Measurements from ENCODE around the gene GINS3.

The GINS3 gene

DNA sequence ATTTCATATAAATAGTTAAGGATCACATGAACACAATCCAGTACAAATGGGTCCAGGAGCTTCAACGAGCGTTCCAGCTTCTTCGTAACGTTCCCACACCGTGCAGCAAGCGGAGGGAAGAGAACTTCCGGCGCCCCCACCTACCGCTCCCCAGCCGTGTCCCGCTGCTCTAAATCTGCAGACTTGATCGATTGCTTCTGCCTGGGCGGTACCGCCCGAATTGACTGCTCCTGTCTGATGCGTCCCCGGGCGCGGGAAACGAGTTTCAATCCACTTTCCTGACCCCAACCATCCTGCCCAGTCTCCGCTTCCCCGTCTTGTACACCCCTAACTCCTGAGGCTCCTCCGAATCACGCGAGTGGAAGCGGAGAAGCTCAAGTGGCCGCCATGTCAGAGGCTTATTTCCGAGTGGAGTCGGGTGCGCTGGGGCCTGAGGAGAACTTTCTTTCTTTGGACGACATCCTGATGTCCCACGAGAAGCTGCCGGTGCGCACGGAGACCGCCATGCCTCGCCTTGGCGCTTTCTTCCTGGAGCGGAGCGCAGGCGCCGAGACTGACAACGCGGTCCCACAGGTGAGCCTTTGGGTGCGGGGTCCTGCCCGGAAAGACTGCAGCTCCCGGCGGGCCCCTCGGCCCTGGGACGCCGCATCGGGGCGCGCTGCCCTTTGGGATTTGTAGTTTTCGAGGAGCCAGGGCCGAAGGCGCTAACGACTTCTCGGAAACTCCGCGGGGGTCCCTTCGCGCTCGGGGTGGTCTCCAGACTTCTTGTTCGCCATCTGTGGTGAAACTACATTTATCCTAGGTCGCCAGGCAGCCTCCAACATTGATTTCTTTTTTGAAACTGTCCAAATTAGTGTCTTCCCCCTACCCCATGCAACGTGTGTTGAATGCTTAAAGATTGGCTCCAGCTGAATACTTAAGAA, at the start of gene GINS3:
Gene GINS3 (plus strand): TSS at position 257 of the 923 bp plus-strand sequence. CDS start 131 bp downstream, at position 388.
- DNase-seq, result peak; percentile 81

DNA sequence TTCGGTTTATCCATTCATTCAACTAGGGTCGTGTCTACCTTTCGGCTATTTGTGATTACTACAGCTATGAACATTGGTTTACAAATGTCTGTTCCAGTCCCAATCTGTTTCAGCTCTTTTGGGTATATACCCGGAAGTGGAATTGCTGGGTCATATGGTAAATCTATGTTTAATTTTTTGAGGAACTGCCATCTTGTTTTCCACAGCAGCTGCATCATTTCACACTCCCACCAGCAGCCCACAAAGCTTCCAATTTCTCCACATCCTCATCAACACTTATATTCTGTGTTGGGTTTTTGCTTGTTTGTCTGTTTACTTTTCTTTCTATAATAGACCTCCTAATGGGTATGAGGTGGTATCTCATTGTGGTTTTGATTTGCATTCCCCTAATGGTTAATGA, 48.7 kb upstream of the GINS3 start:
- no peak for DNase-seq

DNA sequence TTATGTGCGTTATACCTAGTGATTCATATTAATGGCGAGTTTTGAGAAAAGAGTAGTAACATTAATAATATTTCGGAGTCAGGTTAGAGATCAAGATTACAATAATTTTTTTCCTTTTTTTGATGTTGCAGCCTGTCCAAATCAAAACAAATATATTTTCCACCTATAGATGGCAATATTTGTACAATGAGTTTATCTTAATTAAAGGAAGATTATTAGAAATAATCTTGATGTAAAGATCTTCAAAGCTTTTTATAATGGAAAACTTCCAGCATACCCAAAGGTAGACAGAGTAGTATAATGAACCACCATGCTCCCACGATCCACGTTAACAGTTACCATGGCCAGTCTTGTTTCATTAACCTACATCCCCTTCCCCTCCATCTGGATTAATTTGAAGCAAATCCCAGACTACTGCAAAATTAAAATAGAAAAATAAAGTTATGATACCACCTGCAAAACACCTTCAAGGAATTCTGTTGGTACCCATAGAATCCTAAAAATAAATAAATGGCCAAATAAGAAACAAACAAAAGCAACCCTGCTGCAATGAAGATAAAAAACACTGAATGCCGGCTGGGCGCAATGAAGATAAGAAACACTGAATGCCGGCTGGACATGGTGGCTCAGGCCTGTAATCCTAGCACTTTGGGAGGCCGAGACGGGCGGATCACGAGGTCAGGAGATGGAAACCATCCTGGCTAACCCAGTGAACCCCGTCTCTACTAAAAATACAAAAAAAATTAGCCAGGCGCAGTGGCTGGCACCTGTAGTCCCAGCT, 46.5 kb upstream of the GINS3 start:
- DNase-seq, result no peak

DNA sequence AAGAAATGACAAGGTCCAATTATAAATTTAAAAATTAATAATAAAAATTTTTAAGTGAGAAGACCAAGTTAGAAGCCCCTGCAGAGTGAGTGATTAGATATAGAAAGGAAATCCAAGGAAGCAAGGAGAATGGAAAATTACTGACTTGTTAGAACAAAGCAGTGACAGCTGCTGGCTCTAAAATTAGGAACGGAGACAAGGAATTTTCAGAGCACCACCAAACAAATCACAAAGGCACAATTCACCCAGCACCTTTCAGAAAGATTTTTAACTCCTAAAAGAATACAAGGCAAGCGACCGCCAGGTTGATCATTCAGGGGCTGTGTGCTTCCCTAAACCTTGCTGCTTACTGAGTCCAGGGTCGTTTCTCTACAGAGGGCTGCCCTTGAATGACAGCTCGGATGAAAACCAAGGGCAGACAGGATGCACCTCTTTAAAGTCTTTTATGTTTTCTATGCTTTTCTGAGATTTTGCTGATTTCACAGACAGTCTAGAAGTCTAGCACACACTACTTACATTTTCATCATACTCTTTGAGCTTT, 45.4 kb upstream of the GINS3 start:
- DNase-seq, result no peak

DNA sequence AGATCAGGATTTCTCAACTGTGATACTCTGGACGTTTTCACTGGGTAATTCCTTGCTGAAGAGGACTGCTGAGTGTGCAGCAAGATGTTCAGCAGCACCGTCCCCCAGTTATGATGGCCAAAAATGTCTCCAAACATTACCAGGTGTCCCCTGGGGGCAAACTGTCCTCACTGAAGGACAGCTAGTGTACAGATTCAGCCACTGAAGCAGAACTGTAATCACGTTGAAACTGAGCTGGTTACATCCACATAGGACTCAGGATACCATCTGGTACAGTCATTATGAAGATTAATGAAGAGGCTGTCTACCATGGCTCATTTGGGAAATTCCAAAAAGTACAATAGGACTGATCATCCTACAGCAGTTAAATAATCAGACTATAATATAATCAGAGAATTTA, 43.3 kb upstream of the GINS3 start:
- no peak for DNase-seq

DNA sequence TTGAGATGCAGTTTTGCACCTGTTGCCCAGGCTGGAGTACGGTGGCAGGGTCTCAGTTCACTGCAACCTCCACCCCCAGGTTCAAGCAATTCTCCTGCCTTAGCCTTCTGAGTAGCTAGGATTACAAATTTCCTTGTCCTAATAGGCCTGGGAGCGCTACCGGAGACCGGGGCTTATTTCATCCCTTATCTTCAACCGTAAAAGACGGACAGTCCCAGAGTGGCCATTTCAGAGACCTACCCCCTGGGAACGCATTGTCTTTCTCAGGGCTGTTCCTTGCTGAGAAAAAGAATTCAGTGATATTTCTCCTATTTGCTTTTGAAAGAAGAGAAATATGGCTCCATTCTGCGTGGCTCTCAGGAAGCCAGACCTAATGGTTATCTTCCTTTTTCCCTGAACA, 39.6 kb upstream of the GINS3 start:
- DNase-seq, result no peak

DNA sequence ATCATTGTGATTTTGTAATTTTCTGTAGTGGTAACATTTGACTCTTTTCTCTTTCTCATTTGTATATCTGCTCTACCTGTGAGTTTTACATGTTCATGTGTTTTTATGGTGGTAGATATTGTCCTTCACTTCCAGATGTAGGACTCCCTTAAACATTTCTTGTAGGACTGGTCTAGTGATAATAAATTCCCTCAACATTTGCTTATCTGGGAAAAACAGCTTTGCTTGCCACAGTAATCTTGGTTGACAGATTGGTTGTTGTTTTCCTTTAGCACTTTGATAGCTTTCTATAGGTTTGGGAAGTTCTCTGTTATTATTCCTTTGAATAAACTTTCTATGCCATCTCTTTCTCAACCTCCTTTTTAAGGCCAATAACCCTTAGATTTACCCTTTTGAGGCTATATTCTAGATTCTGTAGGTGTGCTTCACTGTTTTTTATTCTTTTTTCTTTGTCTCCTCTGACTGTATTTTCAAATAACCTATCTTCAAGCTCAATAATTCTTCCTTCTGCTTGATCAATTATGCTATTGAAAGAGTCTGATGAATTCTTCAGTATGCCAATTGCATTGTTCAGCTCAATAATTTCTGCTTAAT, 32.1 kb upstream of the GINS3 start:
- DNase-seq, result no peak

DNA sequence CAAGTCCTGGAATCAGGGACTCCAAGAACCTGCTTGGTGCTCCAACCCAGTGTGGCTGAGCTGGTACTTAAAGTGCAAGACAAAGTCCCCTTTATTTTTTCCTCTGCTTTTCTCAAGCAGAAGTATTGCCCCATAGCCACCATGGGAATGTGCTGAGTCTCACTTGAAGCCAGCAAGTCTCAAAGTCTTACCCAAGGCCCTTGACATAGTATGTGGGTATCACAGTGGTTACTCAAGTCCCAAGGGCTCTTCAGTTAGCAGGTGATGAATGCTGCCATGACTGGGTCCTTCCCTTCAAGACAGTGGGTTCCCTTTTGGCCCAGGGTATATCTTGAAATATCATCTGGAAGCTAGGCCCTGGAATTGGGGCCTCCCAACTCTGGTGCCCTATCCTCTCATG, 30.5 kb upstream of the GINS3 start:
- no peak for DNase-seq

DNA sequence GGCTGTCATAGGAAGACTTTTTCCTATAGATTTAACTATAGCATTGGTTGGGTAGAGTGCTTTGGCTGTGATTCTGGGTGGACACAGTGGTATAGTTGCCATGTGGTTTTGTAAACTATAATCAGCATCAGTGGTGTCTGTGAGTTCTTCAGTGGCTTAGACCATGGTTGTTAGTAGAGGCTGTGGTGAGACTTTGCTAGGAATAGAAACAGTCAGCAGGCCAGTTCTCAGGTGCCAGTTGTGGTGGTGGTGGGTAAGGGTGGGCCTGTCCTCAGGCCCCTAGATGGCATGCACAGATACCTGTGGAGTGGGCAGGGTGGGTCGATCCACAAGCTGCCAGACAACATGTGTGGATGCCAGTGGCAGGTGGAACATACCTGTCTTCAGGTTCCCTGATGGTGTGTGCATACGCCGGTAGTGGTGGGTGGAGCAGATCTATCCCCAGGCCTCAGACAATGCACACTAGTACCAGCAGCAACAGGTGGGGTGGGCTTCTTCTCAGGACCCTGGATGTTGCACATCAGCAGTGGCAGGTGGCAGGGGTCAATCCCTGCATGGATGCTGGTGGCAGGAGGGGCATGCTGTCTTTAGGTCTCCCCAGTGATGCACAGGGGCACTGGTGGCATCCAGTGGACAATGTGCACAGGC, 28.4 kb upstream of the GINS3 start:
- DNase-seq, result no peak

DNA sequence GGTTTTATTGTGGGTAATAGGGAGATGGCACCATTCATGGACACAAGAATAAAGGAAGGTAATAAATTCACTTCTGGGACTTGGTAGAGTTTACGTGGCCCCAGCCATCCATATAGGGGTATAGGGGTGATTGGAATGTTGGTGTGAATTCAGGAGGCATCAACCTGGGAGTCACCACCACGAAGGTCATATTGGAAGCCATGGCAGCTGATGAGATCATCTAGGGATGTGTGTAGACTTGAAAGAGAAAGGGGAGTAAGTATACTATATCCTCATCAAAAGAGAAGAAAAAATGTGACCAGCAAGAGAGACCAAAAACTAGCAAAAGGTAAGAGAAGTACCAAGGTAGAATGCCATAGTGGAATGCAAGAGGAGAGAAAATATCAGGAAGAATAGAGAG, 26.6 kb upstream of the GINS3 start:
- DNase-seq, result no peak

DNA sequence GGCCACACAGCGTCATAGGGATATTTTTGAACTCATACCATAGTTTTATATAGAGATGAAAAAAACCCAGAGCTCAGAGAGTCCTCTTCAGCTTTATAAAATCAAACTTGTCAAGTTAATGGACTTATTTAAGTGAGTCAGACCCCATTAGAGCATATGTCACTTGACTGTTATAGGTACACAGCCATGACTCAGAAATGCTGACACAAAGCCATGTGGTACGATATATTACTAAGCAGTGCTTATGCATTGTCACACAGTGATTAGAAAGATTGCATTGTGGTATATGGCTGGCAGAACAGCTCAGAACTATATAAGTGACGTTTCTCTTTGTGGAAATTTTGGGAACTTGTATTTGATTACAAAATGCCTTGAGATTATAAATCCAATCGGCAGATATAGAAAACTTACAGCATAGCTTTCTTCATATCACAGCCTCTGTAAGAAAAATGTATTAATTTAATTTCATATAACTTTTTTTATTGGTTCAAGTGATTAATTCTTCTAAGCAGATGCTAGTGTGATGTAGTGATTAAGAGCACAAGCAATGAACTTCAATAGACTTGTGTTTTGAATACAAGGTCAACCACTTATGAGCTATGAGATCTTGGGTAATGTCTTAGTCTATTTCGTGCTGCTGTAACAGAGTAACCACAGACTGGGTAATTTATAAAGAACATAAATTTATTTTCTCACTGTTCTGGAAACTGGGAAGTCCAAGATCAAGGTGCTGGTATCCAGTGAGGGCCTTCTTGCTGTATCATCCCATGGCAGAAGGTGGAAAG, 25.8 kb upstream of the GINS3 start:
- DNase-seq, result no peak

DNA sequence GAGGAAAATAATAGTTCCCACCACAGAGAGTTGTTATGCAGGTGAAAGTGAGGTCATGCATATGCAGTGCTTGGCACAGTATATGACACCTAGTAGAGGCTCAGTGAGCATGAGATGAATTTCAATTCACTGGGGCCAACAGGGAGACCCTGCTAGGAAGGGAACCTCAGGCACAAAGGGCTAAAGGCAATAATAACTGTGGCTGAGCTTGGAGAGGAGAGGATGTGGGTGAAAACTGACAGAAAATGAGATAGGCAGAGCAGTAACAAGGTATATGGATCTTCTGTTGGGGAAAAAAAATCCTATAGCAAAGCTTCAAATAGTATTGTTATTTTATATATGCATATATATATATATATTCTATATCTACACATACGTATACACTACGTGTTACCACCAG, 25.0 kb upstream of the GINS3 start:
- DNase-seq, result no peak

DNA sequence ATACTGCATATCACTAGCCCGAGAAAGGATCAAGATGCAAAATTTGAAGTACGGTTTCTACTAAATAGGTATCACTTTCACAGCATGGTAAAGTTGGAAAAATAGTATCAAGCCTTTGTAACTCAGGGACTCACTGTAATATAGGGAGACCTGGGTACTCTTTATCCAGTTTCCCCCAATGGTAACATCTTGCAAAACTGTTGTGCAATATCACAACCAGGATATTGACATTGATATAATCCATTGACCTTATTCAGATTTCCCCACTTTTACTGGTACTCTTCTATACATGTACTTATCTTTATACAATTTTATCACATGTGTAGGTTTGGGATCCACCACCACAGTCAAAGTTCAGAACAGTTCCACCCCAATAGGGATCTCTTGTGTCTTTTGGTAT, 20.4 kb upstream of the GINS3 start:
- no peak for DNase-seq

DNA sequence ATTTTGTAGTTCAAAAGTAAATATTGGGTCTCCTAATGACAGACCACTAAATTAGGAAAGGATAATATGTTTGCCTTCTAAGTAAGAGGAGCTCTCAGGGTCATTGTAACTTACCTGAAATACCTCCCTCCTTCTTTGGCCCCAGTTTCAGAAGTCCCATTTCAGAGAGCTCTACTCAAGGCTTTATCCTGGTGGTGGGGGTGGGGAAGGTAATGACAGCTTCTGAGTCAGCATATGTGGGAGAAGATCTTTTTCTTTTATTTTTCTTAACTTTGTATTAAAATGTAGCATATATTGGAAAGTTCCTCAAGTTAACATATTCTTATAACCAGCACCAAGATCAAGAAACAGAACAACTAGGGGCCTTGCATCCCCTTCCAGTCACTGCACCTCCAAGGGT, 16.9 kb upstream of the GINS3 start:
- DNase-seq, result no peak

DNA sequence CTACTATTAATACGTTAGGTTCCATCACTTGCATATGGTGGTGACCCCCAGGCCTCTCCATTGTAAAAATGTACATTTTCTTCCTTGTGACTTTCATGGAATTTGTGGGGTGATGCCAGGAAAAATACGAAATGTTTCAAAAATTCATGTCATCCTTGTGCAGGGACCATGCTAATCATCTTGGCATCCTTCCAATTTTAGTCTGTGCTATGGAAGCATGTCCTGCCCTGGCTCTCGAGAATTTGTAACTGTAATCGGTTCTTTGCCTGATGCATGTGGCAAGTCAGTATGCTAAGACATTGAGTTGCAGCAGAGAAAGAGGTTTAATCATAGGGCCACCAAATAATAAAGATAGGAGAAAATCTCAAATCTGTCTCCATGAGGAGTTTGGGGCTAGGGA, 14.3 kb upstream of the GINS3 start:
- no peak for DNase-seq

DNA sequence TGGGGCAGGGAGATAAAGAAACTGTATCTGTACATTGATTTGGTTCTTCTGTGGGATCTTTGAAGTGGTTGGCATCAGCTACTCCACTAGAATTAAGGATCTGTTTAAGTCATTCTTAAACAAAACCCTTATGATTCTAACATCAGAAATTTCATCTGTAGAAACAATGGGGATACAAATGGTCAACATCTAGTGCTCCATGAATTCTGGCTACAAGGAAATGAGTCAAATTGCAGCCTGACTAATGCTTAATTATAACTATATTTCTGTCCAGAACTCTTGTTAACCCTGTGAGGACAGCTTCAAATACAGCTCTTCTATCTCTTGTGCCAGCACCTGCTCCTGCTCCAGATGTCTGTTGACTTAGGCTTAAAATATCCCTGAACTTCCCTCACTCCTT, 13.9 kb upstream of the GINS3 start:
- no peak for DNase-seq

DNA sequence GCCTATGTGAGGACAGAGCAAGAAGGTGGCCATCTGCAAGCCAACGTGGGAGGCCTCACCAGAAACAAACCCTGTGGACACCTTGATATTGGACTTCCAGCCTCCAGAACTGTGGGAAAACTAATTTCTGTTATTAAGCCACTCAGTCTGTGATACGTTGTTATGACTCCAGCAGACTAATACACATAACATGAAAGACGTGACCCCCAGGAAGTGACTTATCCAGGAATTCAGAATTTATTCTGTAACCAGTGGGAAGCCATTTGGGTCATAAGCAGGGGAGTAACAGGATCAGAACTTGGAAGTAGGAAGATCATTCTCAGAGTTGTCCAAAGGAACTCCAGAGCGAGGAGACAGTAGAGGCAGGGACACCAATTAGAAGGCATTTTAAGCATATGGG, 12.5 kb upstream of the GINS3 start:
- no peak for DNase-seq

DNA sequence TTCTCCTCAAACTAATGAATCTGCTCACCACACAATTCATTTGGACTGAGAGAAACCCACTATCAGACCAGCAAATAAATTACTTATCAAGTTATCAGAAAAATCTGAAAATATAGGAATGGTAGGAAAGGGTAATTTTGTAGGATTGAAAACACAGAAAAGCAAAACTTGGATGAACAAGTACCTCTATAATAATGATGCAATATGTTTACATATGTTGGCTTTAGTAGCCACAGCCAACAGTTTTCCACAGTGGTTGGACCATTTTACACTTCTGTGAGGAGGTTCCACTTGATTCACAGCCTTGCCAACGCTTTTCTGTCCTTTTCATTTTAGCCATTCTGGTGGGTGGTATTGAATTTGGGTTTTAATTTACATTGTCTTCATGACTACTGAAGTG, 10.6 kb upstream of the GINS3 start:
- DNase-seq, result no peak

DNA sequence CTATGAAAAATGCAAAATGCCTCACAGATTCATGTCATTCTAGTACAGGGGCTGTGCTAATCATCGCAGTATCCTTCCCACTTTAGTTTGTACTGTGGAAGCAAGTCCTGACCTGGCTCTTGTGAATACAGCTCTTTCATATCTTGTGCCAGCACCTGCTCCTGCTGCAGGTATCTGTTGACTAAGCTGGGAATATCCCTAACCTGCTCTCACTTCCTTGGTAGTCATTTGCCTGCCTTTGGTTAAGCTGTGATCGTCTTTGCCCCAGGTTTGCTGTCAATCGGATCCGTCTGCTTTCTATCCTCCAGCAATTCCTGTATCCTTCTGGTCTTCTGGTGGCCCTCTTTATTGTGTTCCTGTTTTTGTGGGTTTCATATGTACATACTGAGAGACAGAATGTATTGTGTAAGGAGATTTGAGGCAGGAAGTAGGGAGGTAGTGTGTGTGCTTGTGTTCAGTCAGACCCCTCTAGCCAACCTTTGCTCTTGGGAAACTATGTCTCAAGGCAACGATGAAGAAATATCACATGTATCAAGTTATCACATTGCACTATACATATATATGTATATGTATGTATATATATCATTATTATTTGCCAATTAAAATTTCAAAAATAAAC, 7.7 kb upstream of the GINS3 start:
- DNase-seq, result no peak

DNA sequence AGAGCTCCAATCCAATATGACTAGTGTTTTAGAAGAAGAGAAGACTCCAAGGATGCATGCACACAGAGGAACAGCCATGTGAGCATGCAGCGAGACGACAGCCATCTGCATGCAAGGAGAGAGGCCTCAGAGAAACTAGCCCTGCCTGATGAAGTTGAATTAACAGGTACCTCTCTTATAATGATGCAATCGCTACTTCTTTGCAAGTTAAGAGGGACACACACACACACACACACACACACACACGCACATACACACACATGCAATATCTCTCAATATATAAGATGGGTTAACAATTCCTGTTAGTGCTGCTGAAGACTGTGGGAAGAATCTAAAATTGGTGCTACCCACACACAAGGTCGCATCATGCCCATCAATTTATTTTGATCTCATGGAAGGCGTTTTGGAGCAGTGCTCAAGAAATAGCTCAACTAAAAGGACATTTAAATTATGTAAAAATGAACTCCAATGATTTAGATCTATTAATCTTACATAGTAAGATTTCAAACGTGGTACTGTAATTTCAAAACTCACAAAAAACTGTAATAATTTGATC, 7.0 kb upstream of the GINS3 start:
- no peak for DNase-seq

DNA sequence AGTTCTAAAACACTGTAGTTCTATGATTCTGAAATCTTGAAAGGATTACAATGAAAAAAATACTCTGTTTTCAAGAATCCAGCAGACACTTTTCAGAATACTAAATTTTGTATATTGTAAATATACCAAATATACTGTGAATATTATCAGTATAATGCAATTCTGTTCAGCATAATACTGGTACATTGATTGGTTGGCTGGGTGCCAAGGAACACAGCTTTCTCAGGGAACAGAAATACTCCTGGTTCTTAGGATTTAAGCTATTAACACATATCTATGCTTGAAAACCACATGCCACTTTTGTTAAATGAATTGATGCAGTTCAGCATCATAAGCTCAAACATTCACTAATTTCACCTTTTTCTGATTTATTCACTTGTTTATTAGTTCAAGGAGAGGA, 2.5 kb upstream of the GINS3 start:
- no peak for DNase-seq

DNA sequence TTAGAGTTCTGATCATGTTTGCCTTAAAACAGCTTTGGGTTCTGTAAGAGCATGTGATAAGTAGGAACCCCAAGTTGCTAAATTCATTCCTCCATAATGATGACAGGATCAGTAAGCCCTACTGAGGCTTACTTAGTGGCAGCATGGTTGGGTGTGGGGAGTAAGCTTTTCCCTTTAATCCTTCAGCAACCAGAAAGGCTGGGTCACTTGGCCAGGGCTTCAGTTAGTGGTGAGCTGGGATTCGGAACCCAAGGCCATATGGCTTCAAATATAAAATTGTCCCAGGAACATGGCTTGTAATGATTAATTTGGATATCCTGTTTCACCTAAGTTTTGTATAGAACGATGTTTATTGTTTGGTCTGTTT, 850 bp downstream of the GINS3 start:
- DNase-seq, result no peak
